HG03571 (cell line): Measurements from ENCODE around the gene ZNF316.
"Not testable (repeated sequence)": the region's sequence is repeated elsewhere in the genome, so short reads cannot be mapped to it uniquely, and the experiment has no call there.

Experiments used
- ATAC-seq: cut with Tn5 transposase; IDR thresholded peaks from one replicate; pipeline ENCODE4 v1.9.1; 2021; ENCODE audit not compliant: unreplicated experiment

ZNF316 gene

GRCh38 chr7:6621195-6622133 lies 15.7 kb upstream of the ZNF316 start:
- ATAC-seq, result no peak

DNA sequence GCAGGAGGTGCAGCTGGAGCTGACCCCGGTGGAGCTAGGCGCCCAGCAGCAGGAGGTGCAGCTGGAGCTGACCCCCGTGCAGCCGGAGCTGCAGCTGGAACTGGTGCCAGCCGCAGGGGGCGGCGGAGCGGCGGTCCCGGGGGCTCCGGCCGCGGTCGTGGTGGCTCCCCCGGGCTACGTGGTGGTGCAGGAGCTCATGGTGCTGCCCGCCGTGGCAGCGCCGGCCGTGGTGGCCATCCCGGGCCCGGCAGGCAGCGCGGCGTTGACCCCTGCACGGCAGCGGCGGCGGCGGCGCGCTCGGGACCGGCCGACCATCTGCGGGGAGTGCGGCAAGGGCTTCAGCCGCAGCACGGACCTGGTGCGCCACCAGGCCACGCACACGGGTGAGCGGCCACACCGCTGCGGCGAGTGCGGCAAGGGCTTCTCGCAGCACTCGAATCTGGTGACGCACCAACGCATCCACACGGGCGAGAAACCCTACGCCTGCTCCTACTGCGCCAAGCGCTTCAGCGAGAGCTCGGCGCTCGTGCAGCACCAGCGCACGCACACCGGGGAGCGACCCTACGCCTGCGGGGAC lies 14.9 kb upstream of the ZNF316 start:
- no peak for ATAC-seq

DNA sequence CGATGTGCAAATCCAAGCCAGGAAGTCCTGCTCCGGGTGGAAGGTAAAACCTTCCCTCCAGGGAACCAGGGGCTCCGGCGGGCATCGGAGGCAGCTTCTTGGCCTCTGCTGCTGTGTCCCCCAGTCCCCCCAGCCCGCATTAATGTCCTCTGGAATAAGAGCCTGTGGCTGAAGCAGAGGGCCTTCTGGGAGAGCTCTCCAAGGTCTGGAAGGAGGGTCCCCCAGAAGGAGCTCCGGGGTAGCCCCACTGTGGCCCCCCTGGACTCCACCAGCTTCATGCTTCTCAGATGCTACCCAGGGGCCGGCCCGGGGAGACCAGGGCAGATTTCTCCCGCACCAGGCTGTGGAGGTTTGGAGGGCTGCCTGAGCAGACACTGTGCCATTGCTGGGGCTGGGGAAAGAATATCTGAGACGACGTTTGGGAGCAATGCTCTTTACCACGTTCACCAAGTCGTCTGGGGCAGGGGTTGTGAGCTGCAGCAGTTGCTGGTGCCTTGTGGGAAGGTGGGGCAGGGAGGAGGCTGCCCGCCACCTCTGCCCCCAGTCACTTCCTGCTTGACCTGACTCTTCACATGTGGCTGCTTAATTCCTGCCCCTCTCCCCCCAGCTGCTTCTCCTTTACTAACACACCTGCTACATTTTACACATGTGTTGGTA lies 13.4 kb upstream of the ZNF316 start:
- ATAC-seq, result no peak

DNA sequence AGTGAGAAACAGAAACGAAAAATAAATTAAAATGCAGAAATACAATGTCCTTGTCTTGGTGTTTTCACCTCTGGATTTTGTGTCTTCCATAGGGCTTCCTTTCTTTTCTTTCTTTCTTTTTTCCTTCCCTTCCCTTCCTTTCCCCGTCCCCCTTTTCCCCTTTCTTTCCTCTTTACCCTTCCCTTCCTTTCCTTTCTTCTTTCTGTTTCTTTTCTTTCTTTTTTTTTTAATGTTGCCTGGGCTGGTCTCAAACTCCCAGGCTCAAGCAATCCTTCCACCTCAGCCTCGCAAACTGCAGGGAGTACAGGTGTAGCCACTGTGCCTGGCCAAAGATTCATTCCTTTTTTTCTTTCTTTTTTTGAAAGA lies 12.9 kb upstream of the ZNF316 start:
- ATAC-seq, result no peak

- ATAC-seq, result no peak
Observed at GRCh38 chr7:6628045-6628444, 9.1 kb upstream of the ZNF316 start.

GRCh38 chr7:6630007-6630849 lies 6.9 kb upstream of the ZNF316 start:
- no peak for ATAC-seq

- ATAC-seq, result no peak
Observed at GRCh38 chr7:6631605-6632004, 5.5 kb upstream of the ZNF316 start.

- no peak for ATAC-seq
Observed at GRCh38 chr7:6634021-6634420, 3.1 kb upstream of the ZNF316 start.

GRCh38 chr7:6634971-6635370 lies 2.1 kb upstream of the ZNF316 start:
- not testable (repeated sequence) for ATAC-seq

- peak; percentile 77 for ATAC-seq
Observed at GRCh38 chr7:6637544-6638229, 569 bp downstream of the ZNF316 start.

DNA sequence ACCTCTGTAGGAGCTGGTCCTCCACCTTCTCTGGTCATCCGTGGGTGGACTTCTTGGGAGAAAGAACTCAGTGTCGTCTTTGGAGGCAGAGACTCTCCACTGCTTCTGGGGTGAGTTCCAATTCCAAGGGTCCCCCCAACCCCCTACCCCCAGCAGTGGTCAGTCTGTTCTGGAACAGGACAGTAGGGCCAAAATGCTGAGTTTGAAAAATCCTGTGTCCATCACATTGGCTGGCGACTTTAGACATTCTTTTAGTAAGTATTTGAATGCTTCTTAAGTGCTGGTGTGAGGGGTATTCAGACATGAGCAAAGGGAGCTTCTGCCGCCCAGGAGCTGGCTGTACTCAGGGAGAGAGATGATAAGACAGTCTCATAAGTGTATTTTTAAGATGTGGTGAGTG lies 1.9 kb downstream of the ZNF316 start:
- ATAC-seq, result no peak

- no peak for ATAC-seq
Observed at GRCh38 chr7:6639627-6640026, 2.5 kb downstream of the ZNF316 start.

DNA sequence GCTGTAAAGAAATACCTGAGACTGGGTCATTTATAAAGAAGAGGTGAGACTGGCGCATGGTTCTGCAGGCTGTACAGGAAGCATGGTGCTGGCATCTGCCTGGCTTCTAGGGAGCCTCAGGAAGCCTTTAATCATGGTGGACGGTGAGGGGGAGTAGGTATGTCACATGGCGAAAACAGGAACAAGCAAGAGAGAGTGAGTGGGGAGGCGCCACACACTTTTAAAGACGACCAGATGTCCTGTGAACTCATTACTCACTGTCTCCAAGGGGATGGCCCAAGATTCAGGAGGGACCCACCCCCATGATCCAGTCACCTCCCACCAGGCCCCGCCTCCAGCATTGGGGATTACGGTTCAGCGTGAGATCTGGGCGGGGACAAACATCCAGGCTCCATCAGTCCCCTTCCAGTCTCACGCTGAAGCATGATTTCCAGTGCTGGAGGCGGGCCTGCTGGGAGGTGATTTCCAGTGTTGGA lies 3.2 kb downstream of the ZNF316 start:
- ATAC-seq, result no peak

DNA sequence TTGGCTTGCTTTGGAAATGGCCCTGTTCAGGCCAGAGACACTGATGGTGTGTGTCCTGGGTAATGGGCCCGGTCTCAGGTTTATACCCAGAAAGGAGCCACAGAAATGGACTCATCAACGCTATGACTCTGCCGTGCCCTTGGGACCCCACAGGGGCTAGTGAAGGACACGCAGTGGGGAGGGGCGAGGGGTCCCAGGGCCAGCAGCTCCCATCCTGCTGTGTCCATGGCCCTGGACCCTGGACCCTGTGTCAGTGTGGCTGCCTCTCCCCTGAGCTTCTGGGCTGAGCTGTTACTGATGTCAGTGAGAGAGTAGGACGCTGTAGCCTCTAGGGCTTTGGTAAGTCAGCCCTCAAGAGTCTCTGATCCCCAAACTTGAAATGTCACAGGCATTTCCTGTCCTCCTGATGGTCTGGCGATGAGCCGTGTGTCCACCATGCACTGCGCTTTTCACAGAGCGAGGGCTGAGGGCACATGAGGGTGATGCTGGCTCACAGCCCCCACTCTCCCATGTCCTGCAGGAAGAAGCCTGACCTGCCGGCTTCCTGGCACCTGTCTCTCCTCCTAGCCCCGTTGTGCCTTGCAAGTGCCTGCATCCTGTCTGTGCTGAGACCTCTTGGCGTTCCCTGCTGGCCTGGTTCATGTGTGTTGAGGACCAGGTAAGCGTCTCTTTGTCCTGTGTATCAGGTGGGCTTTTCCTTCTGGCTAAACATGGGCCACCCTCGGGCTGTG lies 4.4 kb downstream of the ZNF316 start:
- no peak for ATAC-seq

DNA sequence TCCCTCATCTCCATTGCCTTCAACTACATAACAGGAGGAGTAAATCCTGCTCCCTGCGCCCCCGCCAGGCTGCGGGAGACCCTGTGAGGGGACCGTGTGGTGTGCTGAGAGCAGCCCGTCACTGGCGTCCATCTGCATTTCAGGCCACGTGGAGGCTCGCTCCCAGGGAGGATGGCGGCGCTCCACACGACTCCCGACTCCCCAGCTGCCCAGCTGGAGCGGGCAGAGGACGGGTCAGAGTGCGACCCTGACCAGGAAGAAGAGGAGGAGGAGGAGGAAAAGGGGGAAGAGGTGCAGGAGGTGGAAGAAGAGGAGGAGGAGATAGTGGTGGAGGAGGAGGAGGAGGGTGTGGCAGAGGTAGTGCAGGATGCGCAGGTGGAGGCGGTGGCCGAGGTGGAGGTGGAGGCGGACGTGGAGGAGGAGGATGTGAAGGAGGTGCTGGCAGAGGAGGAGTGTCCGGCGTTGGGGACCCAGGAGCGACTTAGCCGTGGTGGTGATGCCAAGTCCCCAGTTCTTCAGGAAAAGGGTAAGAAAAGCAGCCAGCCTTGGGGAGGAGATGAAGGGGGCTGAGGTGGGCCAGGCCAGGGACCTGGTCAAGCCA lies 5.2 kb downstream of the ZNF316 start:
- ATAC-seq, result no peak

GRCh38 chr7:6642861-6643640 lies 5.9 kb downstream of the ZNF316 start:
- no peak for ATAC-seq

DNA sequence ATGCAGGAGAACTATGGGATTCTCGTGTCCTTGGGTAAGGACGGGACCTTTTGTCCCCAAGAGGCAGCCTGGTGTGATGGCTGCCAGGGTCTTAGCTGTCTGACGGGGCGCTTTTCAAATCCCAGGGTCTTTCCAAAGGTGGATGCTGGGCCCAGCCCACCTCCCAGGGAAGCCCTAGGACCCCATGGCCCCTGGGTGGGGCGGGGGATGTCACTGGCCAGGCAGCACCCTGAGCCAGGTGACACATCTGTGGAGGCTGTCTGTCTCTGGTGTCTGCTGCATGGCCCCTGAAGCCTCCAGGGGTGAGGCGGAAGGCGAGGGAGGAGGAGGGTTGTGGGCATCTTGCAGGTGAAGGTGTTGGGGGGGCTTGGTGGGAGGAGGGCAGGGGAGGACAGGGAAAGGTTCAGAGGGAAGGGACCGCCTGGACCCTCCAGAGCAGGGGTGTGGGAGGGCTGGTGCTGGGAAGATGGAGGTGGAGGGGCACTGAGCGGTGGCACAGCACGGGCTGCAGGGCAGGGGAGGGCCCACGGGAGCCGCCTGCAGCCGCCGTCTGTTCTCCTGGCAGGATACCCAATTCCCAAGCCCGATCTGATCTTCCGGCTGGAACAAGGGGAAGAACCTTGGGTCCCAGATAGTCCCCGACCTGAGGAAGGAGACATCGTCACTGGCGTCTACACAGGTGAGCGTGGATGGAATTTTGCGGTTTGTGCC lies 7.0 kb downstream of the ZNF316 start:
- ATAC-seq, result no peak

DNA sequence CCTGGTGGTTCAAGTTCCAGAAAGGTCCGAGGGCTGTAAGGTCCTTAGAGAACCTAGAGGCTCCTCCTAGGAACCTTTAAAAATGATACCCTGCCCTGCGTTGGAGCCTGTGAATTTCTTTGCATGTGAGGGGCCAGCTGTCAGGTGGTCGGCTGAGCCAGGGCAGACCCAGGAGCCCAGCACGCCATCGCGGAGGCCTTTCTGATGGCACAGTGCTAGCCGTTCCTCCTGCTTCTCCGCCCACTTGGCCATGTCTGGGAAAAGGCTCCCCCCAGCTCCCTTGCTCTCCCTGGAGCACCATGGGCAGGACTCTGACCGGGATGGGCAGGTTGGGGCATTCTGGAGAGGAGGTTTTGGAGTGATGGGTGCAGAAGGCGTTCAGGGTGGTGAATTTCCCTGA lies 7.6 kb downstream of the ZNF316 start:
- no peak for ATAC-seq
